Neuronal stem cell (in vitro differentiated cells): ENCODE measurements around the gene ITPR2.

Experiments
- DNase-seq: peaks from one replicate; pipeline ENCODE4 v3.0.0-alpha.2; 2013; ENCODE audit warnings: low spot score
- H2AFZ ChIP-seq: one replicate; pipeline ENCODE4 v1.6.1; 2013; ENCODE audit warnings: mild to moderate bottlenecking, low read length, inconsistent platforms
- H2AK5ac ChIP-seq: 2 replicates; pipeline ENCODE4 v1.6.1; 2013; ENCODE audit warnings: low read depth, mild to moderate bottlenecking, inconsistent platforms, low read length, moderate library complexity, mixed read lengths
- H2BK120ac ChIP-seq: 2 replicates; pipeline ENCODE4 v1.6.1; 2013; ENCODE audit warnings: low read depth, mild to moderate bottlenecking, inconsistent platforms, low read length, moderate library complexity, mixed read lengths
- H2BK12ac ChIP-seq: one replicate; pipeline ENCODE4 v1.6.1; 2013; ENCODE audit warnings: low read length, inconsistent platforms
- H2BK15ac ChIP-seq: 2 replicates; pipeline ENCODE4 v1.6.1; 2013; ENCODE audit warnings: mild to moderate bottlenecking, low read length, inconsistent platforms, mixed read lengths
- H2BK5ac ChIP-seq: one replicate; pipeline ENCODE4 v1.6.1; 2013; ENCODE audit warnings: inconsistent platforms, mild to moderate bottlenecking, low read length, moderate library complexity
- H3K14ac ChIP-seq: one replicate; pipeline ENCODE4 v1.6.1; 2013; ENCODE audit warnings: low read length, inconsistent platforms
- H3K18ac ChIP-seq: 2 replicates; pipeline ENCODE4 v1.6.1; 2013; ENCODE audit warnings: low read length, inconsistent platforms
- H3K23ac ChIP-seq: 2 replicates; pipeline ENCODE4 v1.6.1; 2013; ENCODE audit warnings: low read depth, mild to moderate bottlenecking, mixed read lengths, low read length, inconsistent platforms; ENCODE audit not compliant: poor library complexity
- H3K27ac ChIP-seq: replicated peaks from 3 replicates; pipeline ENCODE4 v1.5.1; 2013; ENCODE audit warnings: low read length, inconsistent platforms
- H3K27me3 ChIP-seq, 3 experiments: 2 replicates each; pipeline ENCODE4 v1.6.1; 2013; ENCODE audit warnings: low read length in 3 of 3, mild to moderate bottlenecking in 2 of 3, inconsistent platforms in 1 of 3, low read depth in 1 of 3, mixed read lengths in 1 of 3, moderate library complexity in 1 of 3; ENCODE audit not compliant: control insufficient read depth in 3 of 3, insufficient read depth in 3 of 3
- H3K36me3 ChIP-seq, 2 donors: replicated peaks in 1 of 2; 2 replicates each; pipeline ENCODE4 v1.6.1; 2013; ENCODE audit warnings: low read length in 2 of 2; ENCODE audit not compliant: control insufficient read depth in 2 of 2, insufficient read depth in 2 of 2
- H3K4ac ChIP-seq: 2 replicates; pipeline ENCODE4 v1.6.1; 2013; ENCODE audit warnings: inconsistent platforms, mild to moderate bottlenecking, low read length, moderate library complexity
- H3K4me1 ChIP-seq, 2 donors: 1 replicate in 1 of 2; 2 replicates in 1 of 2; pipeline ENCODE4 v1.6.1; 2013; ENCODE audit warnings: low read length in 2 of 2, low read depth in 1 of 2; ENCODE audit not compliant: control insufficient read depth in 2 of 2, insufficient read depth in 1 of 2
- H3K4me2 ChIP-seq: one replicate; pipeline ENCODE4 v1.6.1; 2013; ENCODE audit warnings: mild to moderate bottlenecking, low read length, inconsistent platforms; ENCODE audit not compliant: insufficient read depth, poor library complexity, severe bottlenecking
- H3K4me3 ChIP-seq, 2 donors: 2 replicates each; pipeline ENCODE4 v1.5.1; 2013; ENCODE audit warnings: low read length in 2 of 2, mild to moderate bottlenecking in 2 of 2, inconsistent platforms in 1 of 2, moderate library complexity in 1 of 2
- H3K79me1 ChIP-seq: one replicate; pipeline ENCODE4 v1.6.1; 2013; ENCODE audit warnings: low read depth, mild to moderate bottlenecking, inconsistent platforms, low read length, moderate library complexity
- H3K9ac ChIP-seq: one replicate; pipeline ENCODE4 v1.6.1; 2013; ENCODE audit warnings: mild to moderate bottlenecking, low read depth, low read length, inconsistent platforms; ENCODE audit not compliant: poor library complexity
- H3K9me3 ChIP-seq, 2 donors: replicated peaks in 1 of 2; 2 replicates each; pipeline versions ENCODE3 to v1.6.1; 2013; ENCODE audit warnings: low read length in 2 of 2, mild to moderate bottlenecking in 2 of 2, inconsistent platforms in 1 of 2, low read depth in 1 of 2, mixed read lengths in 1 of 2, moderate library complexity in 1 of 2; ENCODE audit not compliant: control insufficient read depth in 2 of 2, insufficient read depth in 1 of 2
- H4K8ac ChIP-seq: one replicate; pipeline ENCODE4 v1.6.1; 2013; ENCODE audit warnings: low read depth, mild to moderate bottlenecking, inconsistent platforms, low read length, moderate library complexity
- H4K91ac ChIP-seq: one replicate; pipeline ENCODE4 v1.6.1; 2013; ENCODE audit warnings: low read length, low read depth, mild to moderate bottlenecking, inconsistent platforms; ENCODE audit not compliant: poor library complexity
- WGBS, 2 donors: extraction: QIAGEN DNeasy Blood & Tissue Kit; methylation state at CpG; one replicate each; pipeline ENCODE4 v1.1.7; 2013; ENCODE audit warnings: missing lambda C conversion rate in 2 of 2, mixed read lengths in 1 of 2; ENCODE audit not compliant: insufficient read length in 2 of 2, insufficient replicate concordance in 1 of 2; ENCODE audit errors: extremely low coverage in 2 of 2; 5-methylcytosine and 5-hydroxymethylcytosine counted together

Gene ITPR2

GRCh38 chr12:26304273-26304672, 528.7 kb downstream of the ITPR2 start:
- no peaks in the 10 kb centered on the region for H3K79me1 ChIP-seq
- peaks cover 0 to 3% of the 10 kb centered on the region in 2 donors for H3K9me3 ChIP-seq
- no peak overlapping the region for H2AFZ ChIP-seq
- H4K8ac ChIP-seq = no peak overlapping the region
- H2BK15ac ChIP-seq = no peak overlapping the region
- DNase-seq = no peak
- no peak overlapping the region for H3K14ac ChIP-seq
- no peak overlapping the region for H3K23ac ChIP-seq
- no peak overlapping the region for H2AK5ac ChIP-seq
- H3K27ac ChIP-seq = no peak overlapping the region
- H3K27me3 ChIP-seq = no peaks in the 10 kb centered on the region
- no peak overlapping the region for H3K4me2 ChIP-seq
- no CpG with 5 or more reads among the region's 2 CpGs for WGBS, 2 donors
- H3K4ac ChIP-seq = no peak overlapping the region
- H2BK12ac ChIP-seq = no peak overlapping the region
- no peak overlapping the region for H3K9ac ChIP-seq
- no peak overlapping the region for H4K91ac ChIP-seq
- no peak overlapping the region for H2BK120ac ChIP-seq
- H3K4me1 ChIP-seq = no peaks in the 10 kb centered on the region
- H2BK5ac ChIP-seq = no peak overlapping the region
- no peak overlapping the region for H3K18ac ChIP-seq
- H3K4me3 ChIP-seq = no peak overlapping the region
- H3K36me3 ChIP-seq = no peaks in the 10 kb centered on the region

- H2BK120ac ChIP-seq = no peak overlapping the region
- H3K9ac ChIP-seq = no peak overlapping the region
- no peaks in the 10 kb centered on the region for H3K4me1 ChIP-seq
- H3K79me1 ChIP-seq = no peaks in the 10 kb centered on the region
- H3K4me2 ChIP-seq = no peak overlapping the region
- H3K27me3 ChIP-seq = no peaks in the 10 kb centered on the region
- H3K4me3 ChIP-seq = no peak overlapping the region
- no CpG with 5 or more reads among the region's 1 CpG for WGBS, 2 donors
- no peak for DNase-seq
- no peak overlapping the region for H2AK5ac ChIP-seq
- no peaks in the 10 kb centered on the region for H3K36me3 ChIP-seq
- H3K27ac ChIP-seq = no peak overlapping the region
- no peak overlapping the region for H3K4ac ChIP-seq
- H3K23ac ChIP-seq = no peak overlapping the region
- no peak overlapping the region for H3K14ac ChIP-seq
- H2BK12ac ChIP-seq = no peak overlapping the region
- no peak overlapping the region for H2BK15ac ChIP-seq
- no peak overlapping the region for H2BK5ac ChIP-seq
- H4K8ac ChIP-seq = no peak overlapping the region
- no peak overlapping the region for H4K91ac ChIP-seq
- peaks cover 0 to 3% of the 10 kb centered on the region in 2 donors for H3K9me3 ChIP-seq
- H2AFZ ChIP-seq = no peak overlapping the region
- H3K18ac ChIP-seq = no peak overlapping the region
These were observed 529.6 kb downstream of the ITPR2 start for GRCh38 chr12:26303418-26303817.

- Histone ChIP-seq H2AFZ (no peak overlapping the region), H3K9ac (no peak overlapping the region), H3K27me3 (no peaks in the 10 kb centered on the region), H3K4me3 (no peak overlapping the region), H4K91ac (no peak overlapping the region), H4K8ac (no peak overlapping the region), H2BK5ac (no peak overlapping the region), H3K23ac (no peak overlapping the region), H3K14ac (no peak overlapping the region), H3K4ac (no peak overlapping the region), H3K9me3 (peaks cover 0 to 3% of the 10 kb centered on the region in 2 donors), H2AK5ac (no peak overlapping the region), H3K27ac (no peak overlapping the region), H2BK120ac (no peak overlapping the region), H3K36me3 (no peaks in the 10 kb centered on the region), H2BK12ac (no peak overlapping the region), H3K18ac (no peak overlapping the region), H3K4me1 (no peaks in the 10 kb centered on the region), H3K79me1 (no peaks in the 10 kb centered on the region), H3K4me2 (no peak overlapping the region), H2BK15ac (no peak overlapping the region)
- DNase-seq = no peak
- no CpG with 5 or more reads among the region's 3 CpGs for WGBS, 2 donors
These were observed 530.2 kb downstream of the ITPR2 start for GRCh38 chr12:26302776-26303175.

GRCh38 chr12:26299751-26300150, 533.2 kb downstream of the ITPR2 start:
- no peak overlapping the region for H3K14ac ChIP-seq
- H3K9ac ChIP-seq = no peak overlapping the region
- H3K36me3 ChIP-seq = no peaks in the 10 kb centered on the region
- no peak overlapping the region for H3K4me2 ChIP-seq
- WGBS, 2 donors = no CpG with 5 or more reads among the region's 1 CpG
- no peak overlapping the region for H3K4me3 ChIP-seq
- H2BK5ac ChIP-seq = no peak overlapping the region
- no peak for DNase-seq
- no peak overlapping the region for H2AK5ac ChIP-seq
- no peaks in the 10 kb centered on the region for H3K79me1 ChIP-seq
- H3K23ac ChIP-seq = no peak overlapping the region
- H2AFZ ChIP-seq = no peak overlapping the region
- no peak overlapping the region for H2BK15ac ChIP-seq
- no peaks in the 10 kb centered on the region for H3K4me1 ChIP-seq
- H3K9me3 ChIP-seq = no peaks in the 10 kb centered on the region
- no peak overlapping the region for H3K18ac ChIP-seq
- H4K91ac ChIP-seq = no peak overlapping the region
- no peak overlapping the region for H3K4ac ChIP-seq
- no peaks in the 10 kb centered on the region for H3K27me3 ChIP-seq
- no peak overlapping the region for H4K8ac ChIP-seq
- no peak overlapping the region for H2BK12ac ChIP-seq
- no peak overlapping the region for H2BK120ac ChIP-seq
- H3K27ac ChIP-seq = no peak overlapping the region
